Astrocyte of the cerebellum (primary cell): ENCODE data around the gene CDC123.

Experiments
- DNase-seq: peaks from one replicate; pipeline ENCODE4 v3.0.0-alpha.2; 2011; ENCODE audit warnings: low read depth
- H3K4me3 ChIP-seq: 2 replicates; pipeline ENCODE4 v1.5.1; 2011; ENCODE audit warnings: mild to moderate bottlenecking, low read depth, low read length, moderate library complexity
- CTCF ChIP-seq: IDR thresholded peaks from 2 replicates; pipeline ENCODE4 v1.5.1; 2012; ENCODE audit warnings: low read length, low read depth, moderate library complexity, mild to moderate bottlenecking; ENCODE audit errors: missing control alignments
- in situ Hi-C: cut with HindIII; loops from 2 replicates; pipeline ENCODE4 v1.10.0; 2017; ENCODE audit warnings: low sequenced_read_pairs

Gene CDC123

GRCh38 chr10:12180221-12180974 is 15.6 kb upstream of the CDC123 start:
- in situ Hi-C loops: no loop called here
- no peak overlapping the region for H3K4me3 ChIP-seq
- TF ChIP-seq CTCF: peak; percentile 1
- no peak for DNase-seq

- H3K4me3 ChIP-seq: no peak overlapping the region
- in situ Hi-C loops: no loop called here
- peak; percentile 19 for DNase-seq
- TF ChIP-seq CTCF: no peak
Measured at GRCh38 chr10:12181065-12181775, 14.8 kb upstream of the CDC123 start.

- in situ Hi-C loops: no loop called here
- H3K4me3 ChIP-seq: no peak overlapping the region
- no peak for TF ChIP-seq CTCF
- no peak for DNase-seq
Measured at GRCh38 chr10:12184165-12184564, 11.8 kb upstream of the CDC123 start.

- DNase-seq: no peak
- H3K4me3 ChIP-seq: no peak overlapping the region
- in situ Hi-C loops: no loop called here
- TF ChIP-seq CTCF: no peak
Measured at GRCh38 chr10:12186323-12186722, 9.7 kb upstream of the CDC123 start.

- no peak for DNase-seq
- no peak overlapping the region for H3K4me3 ChIP-seq
- no peak for TF ChIP-seq CTCF
- in situ Hi-C loops: no loop called here
Measured at GRCh38 chr10:12187321-12187905, 8.6 kb upstream of the CDC123 start.

- H3K4me3 ChIP-seq: no peak overlapping the region
- DNase-seq: no peak
- TF ChIP-seq CTCF: no peak
- in situ Hi-C loops: no loop called here
Measured at GRCh38 chr10:12188656-12189055, 7.3 kb upstream of the CDC123 start.
